Measurements from ENCODE around the gene PAX3.

The PAX3 gene

DNA sequence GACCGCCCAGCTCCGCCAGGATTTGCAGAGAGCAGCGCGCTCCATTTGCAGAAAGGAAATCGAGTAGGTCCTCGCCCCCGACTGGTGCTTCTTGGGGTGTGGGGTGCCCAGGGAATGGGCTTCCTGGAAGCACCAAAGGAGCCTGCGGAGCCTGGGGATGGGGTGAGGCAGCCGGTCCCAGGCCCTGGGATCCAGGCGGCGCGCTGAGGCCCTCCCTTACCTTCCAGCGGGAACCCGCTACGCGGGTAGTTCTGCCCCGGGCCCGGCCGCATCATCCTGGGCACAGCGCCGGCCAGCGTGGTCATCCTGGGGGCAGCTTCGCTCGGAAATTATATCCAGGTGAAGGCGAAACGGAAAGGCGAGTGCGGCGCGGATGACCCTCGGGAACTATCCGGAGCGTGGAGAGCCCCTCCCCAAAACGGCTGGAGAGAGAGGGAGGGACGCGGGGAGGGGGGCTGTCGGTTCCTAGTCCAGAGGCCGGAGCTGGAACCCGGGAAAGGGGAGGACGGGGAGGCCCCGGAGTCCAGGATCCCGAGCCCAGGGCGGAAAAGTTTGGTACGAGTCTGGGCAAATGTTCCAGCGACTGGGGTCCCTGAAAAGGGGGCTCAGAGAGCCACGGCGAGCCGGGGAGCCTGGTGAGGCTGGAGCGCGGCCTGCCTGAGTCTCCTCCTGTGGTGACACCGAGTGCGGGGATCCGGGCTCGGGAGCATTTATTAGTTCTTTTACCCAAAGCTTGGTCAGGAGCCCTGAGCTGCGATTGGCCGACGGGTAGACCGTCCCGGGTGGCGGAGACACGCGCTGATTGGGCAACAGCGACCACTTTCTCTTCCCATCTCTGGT lies at the start of gene PAX3:
PAX3 (minus strand) TSS at position 688 of the 840 bp plus-strand sequence; CDS start at position 305, 383 bp downstream.
- no peak for DNase-seq (ENCODE audit: low read depth in 2 of 2, low spot score in 1 of 2)

DNA sequence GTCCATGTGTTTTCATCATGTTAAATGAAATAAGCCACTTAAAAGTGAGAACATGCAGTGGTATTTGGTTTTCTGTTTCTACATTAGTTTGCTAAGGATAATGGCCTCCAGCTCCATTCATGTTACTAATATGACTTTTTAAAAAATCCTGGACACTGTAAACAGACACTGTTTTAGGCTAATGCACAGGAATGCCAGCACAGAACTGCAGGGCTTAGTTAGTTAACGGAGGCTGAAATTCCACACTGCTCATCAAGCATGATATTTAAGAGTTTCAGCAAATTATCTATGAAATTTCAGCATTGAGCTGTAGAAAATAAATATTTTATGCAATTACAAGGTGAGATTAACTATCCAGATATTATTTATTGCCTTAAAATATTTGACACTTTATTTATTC lies 42.5 kb upstream of the PAX3 start:
- DNase-seq (ENCODE audit: low read depth in 2 of 2, low spot score in 1 of 2): no peak

DNA sequence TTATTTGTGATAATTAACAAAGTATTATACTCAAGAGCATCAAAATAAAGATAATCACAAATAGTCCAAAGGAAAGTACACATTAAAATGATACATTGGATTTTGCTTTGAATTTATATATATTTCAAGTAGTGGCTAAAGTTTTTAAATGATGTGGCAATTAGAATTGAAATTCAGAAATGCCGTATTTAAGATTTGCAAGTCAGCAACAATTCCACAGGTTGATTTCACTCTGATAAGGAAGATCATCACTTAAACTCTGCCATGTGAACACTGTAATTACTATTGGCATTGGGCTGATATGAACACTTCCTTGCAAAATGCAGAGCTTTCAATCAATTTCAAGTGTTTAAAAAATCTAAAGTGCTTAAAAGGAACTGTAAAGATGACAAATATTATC lies 39.6 kb upstream of the PAX3 start:
- DNase-seq (ENCODE audit: low read depth in 2 of 2, low spot score in 1 of 2): no peak

DNA sequence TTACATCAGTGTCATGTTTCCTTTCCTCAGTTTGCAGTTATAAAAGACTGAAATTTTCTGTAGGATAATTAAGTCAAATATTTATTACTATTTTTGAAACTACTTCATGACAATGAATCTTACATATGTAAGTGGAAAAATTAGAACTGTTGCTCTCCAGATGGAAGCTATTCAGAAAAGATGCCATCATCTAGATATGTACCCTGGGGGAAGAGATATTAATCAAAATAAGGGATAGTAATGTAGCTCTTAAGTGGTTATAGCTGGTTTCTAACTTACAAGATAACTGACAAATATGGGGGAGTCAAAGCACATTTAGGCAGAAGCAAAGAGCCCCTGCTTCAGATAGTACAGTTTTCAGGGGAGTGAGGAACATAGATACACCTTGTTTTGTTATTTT lies 38.1 kb upstream of the PAX3 start:
- DNase-seq (ENCODE audit: low read depth in 2 of 2, low spot score in 1 of 2): no peak

DNA sequence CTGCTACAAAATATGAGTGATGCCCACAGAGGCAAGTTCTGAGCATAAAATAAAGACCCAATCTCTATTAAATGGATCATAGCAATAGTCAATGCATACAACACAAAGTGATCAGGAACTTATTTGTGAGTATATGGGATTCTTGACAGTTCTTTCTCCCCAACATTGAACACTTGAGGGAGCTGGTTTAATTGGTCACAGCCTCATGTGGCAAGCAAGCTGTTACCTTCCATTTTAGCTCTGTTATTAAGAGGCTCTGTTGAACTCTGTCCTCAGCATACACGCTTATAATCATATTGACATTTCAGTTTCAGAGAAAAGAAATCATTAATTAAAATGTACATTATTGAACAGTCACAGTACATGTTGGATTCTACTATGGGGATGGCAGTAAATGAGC lies 37.6 kb upstream of the PAX3 start:
- no peak for DNase-seq (ENCODE audit: low read depth in 2 of 2, low spot score in 1 of 2)

DNA sequence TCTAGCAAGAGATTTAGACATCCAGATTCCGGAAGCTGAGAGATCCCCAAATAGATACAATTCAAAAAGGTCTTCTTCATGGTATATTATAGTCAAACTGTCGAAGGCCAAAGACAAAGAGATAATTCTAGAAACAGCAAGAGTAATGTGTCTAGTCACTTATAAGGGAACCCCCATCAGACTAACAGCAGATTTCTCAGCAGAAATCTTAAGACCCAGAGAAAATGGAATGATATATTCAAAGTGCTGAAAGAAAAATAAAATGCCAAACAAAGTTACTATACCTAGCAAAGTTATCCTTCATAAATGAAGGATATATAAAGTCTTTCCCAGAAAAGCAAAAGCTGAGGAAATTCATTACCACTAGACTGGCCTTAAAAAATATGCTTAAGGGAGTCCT lies 36.1 kb upstream of the PAX3 start:
- DNase-seq (ENCODE audit: low read depth in 2 of 2, low spot score in 1 of 2): no peak

DNA sequence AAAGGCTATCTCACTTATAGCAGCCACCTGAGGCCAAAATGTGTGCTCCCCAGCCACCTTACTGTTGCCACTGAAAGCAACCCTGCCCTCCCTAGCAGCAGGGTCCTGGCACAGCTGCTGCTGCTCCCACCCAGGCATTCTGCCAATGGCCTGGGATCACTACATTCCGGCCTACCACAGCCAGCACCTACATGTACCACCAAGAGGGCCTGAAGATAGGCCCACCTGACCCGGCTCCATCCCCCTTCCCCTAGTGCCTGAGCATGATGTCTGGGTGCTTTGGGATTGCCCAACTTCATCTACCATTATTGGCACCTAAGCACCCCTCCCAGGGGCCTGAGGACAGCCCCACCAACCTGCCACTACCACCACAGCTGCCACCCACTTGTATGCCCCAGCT lies 34.6 kb upstream of the PAX3 start:
- no peak for DNase-seq (ENCODE audit: low read depth in 2 of 2, low spot score in 1 of 2)

DNA sequence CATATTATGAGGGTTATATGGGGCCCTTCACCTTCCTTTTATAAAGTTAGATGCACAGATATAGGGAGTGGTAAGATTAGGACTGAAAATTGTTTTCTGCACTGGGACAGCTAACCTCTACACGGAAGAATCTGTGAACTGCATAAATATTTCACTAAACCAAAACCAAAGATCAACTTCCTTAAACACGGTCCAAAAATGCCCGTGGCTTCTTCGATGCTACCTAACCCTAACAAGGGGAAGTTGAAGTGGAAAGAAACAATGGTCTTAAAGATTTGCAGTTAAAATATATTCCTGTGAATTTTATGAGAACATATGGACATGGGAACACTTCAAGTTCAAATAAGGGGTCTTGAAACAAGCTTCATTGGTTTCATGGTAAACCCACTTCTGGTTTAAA lies 33.3 kb upstream of the PAX3 start:
- DNase-seq (ENCODE audit: low read depth in 2 of 2, low spot score in 1 of 2): no peak

DNA sequence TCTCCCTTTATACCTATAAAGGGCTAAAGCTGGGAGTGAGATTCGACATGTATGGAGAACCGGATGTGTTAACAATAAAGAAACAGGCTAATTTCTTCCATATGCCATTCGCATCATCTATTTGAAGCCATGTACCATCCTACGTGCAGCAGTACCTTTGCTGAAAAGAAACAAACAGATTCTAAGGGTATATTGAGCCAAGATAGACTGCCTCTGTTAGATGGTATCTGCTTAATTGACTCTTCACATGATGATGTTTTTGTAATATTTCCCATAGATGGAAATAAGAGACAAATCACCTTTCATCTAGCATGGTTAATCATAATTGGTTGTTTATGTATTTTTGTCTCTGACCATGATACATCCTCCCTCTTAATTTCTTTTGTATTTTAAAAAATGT lies 32.1 kb upstream of the PAX3 start:
- DNase-seq (ENCODE audit: low read depth in 2 of 2, low spot score in 1 of 2): no peak

DNA sequence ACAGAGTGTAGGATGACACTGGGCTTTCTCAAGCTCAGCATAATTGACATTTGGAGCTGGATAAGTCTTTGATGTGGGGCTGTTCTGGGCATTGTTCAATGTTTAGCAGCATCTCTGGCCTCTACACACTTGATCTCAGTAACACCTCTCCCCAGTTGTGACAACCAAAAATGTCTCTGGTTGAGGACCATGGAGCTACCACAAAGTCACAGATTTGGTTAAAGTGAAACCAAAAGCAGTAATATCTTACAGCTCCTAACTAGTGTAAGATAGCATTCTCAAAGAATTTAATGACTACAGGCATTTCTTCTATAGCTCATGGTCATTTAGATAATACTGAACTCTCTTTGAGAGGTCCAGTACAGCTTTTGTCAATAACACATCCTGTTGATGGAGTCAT lies 23.4 kb upstream of the PAX3 start:
- no peak for DNase-seq (ENCODE audit: low read depth in 2 of 2, low spot score in 1 of 2)

DNA sequence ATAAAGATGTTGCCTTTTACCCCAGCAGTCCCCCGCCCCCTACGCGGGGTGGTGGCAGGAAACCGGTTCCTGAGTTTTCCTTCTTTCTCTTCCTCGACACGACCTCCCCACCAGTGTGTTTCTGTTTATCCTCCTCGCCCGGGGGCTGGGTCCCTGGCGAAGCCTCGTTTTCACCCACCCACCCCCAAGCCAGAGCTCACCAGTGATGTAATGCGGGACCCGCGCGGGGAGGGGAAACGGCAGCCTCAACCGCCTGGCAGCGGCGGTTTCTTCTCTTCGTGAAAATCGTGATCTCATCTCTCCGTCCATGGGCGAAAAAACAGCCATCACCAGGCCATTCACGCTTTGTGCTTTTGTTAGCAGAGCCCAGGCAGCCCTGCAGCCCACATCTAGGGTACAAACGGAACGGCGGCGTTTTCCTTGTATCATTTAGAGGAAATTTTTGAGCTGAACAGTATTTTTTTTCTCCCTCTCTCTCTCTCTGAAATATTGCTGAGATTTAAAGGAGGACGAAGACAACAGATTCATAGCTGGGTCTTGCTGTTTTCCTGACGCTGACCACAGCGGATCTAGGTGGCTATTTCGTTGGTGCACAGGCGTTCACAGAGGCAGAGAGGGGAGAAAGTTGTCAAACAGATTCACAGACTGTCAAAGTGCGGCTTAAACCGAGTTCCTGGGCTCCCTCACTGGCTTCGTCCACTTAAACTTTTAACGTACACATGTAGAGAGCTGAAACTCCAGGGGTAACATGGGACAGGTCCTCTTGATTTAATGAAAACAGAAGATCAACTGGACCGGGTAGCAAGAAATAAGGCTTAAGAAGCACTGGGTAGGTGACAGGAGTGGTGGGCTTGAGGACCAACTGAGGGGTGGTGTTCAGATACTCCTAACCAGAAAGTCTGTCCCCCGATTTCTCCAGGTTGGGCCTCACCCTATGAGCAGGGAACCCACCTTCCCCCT lies 21.9 kb upstream of the PAX3 start:
- DNase-seq (ENCODE audit: low read depth in 2 of 2, low spot score in 1 of 2): no peak

DNA sequence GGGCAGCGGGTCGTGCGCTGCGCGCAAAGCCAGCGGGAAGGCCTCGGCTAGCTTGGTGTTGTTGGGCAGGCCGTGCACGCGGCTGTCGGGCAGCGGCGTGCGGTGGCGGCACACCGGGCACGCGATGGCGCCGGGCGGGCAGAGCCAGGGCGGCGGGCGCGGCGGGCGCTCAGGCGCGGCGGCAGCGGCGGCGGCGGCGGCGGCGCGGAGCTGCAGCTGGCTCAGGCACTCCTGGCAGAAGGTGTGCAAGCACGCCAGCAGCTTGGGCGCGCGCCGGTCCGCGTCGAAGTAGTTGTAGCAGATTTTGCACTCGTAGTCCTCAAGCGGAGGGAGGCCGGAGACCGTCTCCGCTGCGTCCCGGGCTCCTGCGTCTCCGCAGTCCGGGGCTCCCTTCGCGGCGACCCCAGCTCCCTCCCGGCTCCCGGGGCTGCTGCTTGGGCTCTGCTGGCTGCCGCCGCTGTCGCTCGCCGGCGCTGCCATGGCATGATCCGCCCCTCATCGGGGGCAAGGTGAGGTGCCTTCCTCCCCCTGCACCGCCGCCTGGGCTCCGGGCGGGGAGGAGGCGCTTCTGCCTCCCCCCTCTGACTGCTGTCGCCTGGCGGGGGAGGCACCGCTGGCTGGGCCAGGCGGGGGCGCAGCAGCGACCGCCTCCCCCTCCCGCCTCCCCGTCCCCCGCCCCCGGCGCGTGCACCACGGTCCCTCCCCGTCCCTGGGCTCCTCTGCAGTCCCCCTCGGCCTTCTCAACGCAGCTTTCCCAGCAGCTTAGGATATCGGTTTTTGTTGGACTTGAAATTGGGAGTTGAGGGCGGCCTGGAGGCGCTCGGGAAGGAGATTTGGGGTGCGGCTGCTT lies 21.0 kb upstream of the PAX3 start:
- no peak for DNase-seq (ENCODE audit: low read depth in 2 of 2, low spot score in 1 of 2)

DNA sequence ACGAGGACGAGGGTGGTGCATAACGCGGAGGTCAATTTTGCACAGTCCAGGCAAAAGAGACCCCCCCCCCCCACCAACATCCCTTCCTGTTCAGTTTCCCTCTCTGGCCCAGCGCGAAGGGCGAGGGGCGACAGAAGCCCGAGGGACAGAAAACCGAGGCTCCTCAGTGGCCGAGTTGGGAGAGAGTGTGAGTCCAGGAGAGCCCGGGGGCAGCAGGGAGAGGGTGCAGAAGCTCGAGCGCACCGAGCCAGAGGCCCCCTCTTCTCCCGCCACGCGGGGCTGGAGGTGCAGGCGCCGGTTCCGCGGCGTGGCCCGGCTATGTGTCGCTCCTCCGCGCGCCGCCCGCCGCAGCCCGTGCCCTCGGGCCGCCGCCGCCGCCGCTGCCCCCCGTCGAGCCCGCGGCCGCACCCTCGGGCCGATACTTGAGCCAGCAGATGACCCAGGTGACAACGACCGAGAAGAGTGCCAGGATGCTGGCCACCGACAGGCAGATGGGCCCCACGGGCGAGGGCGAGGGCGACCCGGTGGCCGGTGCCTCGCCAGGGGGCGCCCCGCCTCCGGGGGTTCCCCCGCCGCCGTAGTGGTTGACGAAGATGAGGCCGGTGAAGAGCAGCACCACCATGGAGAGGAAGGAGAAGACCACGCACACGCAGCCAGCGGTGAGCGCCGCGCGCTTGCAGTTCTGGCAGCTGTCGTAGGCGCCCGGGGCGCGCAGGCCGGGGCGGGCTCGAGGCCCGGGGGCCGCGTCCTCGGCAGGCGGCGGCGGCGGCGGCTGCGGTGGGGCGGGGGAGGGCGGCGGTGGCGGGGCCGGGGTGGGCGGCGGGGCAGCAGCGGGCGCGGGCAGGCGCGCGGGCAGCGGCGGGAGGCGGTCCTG lies 20.2 kb upstream of the PAX3 start:
- no peak for DNase-seq (ENCODE audit: low read depth in 2 of 2, low spot score in 1 of 2)

DNA sequence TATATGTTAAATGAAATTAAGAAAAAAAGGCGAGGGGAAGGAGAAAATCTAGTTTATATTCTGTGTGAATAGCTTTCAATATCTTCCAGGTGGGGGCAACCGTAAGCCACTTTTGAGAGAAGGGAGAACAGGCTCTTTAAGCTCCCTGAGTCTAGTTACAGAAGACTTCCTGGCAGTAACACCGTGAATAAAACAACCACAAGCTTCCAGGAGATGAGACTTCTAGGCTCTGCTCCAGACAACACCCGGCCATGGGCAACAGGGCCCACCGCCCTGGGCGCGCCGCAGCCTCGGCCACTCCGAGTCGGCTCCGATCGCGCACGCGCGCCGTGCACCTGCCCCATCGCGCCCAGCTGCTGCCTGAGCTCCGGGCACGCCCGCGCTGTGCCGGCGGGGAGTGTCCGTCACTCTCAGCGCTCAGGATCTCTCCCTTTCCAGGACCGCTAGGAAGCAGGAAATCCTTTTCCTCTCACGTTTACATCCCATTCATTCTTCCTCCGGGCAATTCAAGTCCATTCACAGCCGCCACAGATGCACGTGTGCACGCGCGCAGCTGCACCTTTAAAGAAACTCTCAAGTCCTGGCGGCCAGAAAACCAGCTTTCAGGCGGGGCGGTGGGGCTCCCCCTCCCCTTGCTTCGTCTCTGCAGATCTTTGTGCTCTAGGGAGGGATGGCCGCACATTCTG lies 19.4 kb upstream of the PAX3 start:
- DNase-seq (ENCODE audit: low read depth in 2 of 2, low spot score in 1 of 2): no peak

DNA sequence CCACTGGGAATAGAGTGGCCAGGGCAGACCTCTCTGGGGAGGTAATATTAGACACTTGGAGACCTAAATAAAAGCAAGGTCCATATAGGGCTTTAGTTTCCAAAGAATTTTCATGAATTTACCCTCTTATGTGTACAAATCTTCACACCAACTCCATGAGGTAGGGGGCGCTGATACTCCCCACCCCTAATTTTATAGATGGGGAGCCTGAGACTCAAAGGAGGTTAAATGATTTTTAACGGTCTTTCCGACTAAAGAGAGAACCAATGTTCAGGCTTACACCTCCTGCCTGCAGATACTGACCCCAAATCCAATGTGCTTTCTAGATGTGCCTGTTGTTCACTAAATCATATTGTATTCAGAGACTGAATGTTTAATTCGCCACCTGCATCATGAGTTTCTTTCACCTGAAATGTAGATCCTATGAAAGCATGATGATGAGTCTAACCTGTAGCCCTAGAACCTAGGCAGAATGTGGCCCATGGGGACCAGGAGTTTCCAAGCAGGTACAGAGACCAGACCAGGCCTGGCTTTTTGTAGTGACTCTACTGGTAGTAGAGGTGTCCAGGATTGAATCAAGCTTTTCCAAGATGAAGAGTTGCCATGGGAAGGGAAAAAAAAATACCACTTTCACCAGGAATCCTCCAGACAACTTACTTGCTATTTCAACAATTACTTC lies 16.8 kb upstream of the PAX3 start:
- no peak for DNase-seq (ENCODE audit: low read depth in 2 of 2, low spot score in 1 of 2)

DNA sequence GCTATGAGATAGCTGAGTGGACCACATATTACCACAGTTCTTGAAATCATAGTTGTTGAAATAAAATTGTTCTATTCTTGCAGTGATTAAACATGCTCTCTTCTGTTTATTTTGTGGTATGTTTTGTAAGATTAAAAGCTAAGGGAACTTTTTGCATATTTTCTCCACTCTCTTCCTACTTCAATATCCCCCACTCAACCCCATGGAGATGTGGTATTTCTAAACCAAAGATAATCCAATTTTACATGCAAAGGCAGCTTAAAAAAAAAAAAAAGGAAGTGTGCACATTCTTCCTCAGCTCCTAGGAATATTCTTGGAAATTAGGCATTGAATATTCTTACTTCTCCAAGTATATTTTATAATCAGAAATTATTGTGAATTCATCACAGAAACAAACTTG lies 15.0 kb upstream of the PAX3 start:
- DNase-seq (ENCODE audit: low read depth in 2 of 2, low spot score in 1 of 2): no peak

DNA sequence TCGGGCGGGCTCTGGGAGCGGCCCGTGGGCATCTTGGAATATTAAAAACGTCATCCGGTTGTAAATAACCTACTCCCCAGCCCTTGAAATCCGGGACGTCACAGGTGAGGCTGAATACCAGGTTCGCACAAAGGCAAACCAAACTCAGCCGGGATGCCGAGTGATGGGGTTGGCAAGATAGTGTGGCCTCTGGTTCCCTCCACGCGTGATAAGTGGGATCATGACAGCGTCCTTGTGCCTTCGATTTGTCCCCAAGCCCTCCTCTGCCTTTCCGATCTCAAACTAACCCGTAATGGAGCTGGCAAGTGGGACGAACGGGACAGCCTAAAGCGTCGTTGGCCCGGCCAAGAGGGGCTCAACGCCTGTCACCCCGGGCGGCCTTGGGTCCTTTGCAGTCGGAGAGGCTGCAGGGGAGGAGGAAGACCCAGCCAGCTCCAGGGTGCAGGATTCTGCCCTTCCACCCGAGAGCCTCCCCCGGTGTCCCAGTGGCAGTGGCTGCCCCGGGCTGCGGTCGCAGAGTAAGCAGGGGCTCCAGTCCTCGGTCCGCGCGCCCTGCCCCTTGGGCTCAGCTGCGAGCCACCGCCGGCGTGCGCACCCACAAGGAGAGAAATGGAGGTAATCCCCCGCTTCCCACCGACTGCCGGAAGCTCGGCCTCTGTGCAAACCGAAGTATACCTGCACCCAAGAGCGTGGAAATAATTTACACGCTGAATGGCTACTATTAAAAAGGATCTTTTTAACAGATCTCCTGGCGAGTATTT lies 13.4 kb upstream of the PAX3 start:
- no peak for DNase-seq (ENCODE audit: low read depth in 2 of 2, low spot score in 1 of 2)

DNA sequence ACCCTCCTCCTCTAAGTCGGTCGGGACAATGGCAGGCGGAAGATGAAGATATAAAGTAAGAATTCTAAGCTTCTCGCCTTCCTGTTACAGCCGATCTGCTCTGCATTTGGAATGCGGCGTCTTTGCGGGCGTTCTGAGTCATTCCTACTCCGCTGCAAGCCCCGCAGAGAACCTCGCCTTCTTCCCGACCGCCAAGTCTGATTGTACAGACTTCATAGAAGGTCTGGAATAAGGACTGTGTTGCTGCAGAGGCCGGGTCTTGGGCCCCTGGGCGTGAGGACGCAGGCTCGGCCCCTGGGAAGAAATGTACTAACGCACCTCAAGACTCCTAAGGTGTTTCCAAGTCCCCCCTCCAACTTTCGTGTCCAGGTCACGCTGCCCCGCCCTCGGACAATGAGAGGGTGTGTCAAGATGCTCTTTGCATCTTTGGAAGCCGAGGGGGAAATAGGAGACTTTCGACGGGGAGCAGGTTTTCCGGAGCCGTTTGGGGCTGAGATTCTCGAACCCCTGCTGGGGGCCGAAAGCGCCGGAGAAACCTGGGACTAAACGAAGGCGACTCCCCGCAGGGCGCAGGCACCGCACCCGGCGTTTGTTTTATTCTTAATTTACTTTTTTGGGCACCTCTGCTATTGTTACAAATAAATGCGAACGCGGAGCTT lies 12.7 kb upstream of the PAX3 start:
- no peak for DNase-seq (ENCODE audit: low read depth in 2 of 2, low spot score in 1 of 2)

Measured in stimulated activated CD8-positive, alpha-beta memory T cell treated with anti-CD3 and anti-CD28 coated beads, Interleukin-4, amount 100 ng/mL, for 1 hour (primary cell).